HG02852 (cell line): ENCODE measurements around the gene CPNE8.

ENCODE experiments used
- ATAC-seq: cut with Tn5 transposase; IDR thresholded peaks from one replicate; pipeline ENCODE4 v1.9.1; 2021; ENCODE audit warnings: mild to moderate bottlenecking, moderate library complexity; ENCODE audit not compliant: unreplicated experiment

CPNE8 gene

GRCh38 chr12:38898001-38898684 is 7.2 kb downstream of the CPNE8 start:
- ATAC-seq: no peak

GRCh38 chr12:38895446-38895845 is 9.9 kb downstream of the CPNE8 start:
- ATAC-seq: no peak

- ATAC-seq: no peak
Measured at GRCh38 chr12:38892976-38893375, 12.4 kb downstream of the CPNE8 start.

GRCh38 chr12:38892087-38892786 is 13.2 kb downstream of the CPNE8 start:
- peak; percentile 78 for ATAC-seq

- no peak for ATAC-seq
Measured at GRCh38 chr12:38890102-38890855, 15.1 kb downstream of the CPNE8 start.

DNA sequence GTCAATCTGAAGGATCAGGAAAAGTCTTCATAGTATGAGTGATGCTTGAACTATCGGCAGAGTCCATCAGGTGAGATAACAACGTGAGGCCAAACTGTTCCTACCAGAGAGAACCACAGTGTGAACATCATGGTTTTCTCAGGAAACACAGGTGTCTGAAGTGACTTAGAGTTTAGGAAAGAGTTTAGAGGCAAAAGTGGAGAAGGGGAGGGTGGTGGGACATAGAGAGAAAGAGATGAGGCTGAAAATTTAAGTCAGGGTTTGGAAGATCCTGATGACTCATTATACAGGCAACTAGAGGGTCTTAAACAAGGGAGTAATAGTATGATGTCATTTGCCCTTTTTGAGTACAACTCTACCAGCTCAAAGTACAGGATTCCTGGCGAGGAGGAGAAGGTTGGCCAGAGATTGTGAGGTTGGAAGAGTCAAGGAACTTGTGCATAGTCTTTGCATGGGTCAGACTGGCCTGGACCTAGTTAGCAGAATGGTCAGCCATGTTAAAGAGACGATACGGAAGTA is 16.0 kb downstream of the CPNE8 start:
- no peak for ATAC-seq

GRCh38 chr12:38887770-38888169 is 17.6 kb downstream of the CPNE8 start:
- ATAC-seq: no peak

DNA sequence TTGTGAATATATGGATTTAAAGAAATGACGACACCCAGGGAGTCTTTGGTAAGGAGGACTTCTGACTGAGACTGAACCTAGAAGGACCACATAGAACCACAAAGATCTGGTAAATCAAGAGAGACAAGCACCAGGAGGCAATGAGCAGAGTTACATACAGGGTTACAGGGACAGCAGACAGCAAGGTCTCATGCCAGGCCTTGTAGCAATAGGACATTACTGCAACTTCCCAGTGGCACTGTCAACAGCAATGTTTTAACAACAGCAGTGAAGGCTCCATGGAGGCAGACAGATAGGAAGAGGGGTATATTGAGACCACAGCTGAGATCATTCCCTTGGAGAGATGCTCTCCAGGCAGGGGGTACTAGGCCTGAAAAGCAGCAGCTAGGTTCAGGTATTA is 18.5 kb downstream of the CPNE8 start:
- no peak for ATAC-seq

- no peak for ATAC-seq
Measured at GRCh38 chr12:38886064-38886463, 19.3 kb downstream of the CPNE8 start.

- ATAC-seq: no peak
Measured at GRCh38 chr12:38884666-38885065, 20.7 kb downstream of the CPNE8 start.

- ATAC-seq: no peak
Measured at GRCh38 chr12:38883629-38884134, 21.7 kb downstream of the CPNE8 start.

DNA sequence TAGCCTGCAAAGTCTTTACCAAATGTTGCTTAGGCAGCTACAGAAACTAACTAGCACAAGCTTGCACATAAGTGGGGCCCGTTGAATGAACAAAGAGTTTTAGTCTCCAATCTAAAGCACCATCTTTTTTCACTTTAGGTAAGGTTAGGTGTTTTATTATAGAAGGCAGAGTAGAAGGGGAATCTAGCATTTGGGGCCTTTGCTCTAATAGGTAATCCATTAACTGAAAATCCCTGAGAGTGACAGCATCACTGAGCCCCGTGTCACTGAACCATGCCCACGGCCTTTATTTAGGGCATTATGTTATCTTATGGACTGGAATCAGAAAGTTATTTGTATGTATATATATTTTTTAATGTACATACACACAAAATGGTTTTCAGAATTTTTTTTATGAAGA is 25.1 kb downstream of the CPNE8 start:
- peak; percentile 48 for ATAC-seq

DNA sequence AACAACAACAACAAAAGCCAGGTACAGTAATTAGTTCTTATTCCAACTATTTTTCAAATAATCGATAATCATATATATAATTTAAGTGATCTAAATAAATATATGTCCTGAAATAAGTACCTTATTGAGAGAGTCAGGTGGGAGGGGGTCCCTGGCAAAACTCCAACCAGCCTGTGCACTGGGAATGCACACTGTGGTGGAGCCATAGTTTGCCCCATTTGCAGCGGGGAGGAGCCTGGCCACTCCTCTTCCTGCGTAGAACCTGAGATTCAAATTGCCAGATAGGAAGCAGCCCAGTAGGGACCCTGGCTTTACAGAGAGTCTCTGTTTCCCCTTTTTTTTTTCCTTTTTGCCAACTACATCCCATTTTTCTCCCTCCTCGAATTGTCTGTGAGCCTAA is 26.4 kb downstream of the CPNE8 start:
- no peak for ATAC-seq

- no peak for ATAC-seq
Measured at GRCh38 chr12:38878333-38878705, 27.1 kb downstream of the CPNE8 start.

DNA sequence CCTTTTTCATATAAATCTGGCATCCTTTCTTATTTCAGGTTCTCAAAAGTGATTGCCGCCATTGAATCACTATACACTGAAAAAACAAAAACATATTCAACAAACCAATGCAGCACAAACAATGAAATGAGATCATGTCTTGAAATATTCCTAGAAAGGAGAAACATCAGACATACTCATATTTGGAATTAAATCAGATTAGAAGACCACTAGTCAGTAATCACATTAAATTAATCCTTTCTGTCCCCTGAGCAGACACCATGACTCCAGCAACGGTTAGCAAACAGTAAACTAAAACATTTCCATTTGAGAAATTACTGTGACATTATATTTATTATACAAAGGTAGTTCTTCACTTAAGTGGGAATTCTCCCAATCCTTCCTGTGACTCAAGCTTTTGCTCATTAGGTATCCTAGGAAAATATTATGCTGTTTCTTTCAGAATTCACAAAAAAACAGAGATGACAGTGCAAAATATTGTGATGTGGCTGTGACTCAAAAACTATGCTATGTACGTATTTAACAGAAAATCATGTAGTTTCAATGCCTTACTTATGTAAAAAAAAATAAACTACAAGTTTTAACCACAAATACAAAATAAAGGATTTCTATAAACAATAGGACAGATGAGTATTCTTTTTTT is 29.7 kb downstream of the CPNE8 start:
- ATAC-seq: no peak

- ATAC-seq: no peak
Measured at GRCh38 chr12:38872561-38872960, 32.8 kb downstream of the CPNE8 start.

- no peak for ATAC-seq
Measured at GRCh38 chr12:38872156-38872555, 33.2 kb downstream of the CPNE8 start.

DNA sequence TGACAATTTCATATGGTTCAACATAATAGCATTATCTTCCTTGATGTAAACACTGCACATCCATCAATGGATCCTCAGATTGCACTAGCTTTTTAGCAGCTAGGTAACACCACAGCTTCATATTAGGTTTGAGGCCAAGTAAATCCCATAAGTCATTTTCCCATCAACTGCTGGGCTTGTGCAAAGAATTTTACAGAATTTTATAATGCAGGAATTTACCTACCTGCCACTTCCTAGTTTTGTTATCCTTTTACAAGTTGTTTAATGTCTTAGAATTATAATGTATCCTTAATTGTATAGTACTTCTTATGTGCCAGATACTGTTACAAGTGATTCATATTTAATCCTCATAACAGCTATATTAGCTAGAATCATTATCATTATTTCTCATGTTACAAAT is 36.4 kb downstream of the CPNE8 start:
- no peak for ATAC-seq

DNA sequence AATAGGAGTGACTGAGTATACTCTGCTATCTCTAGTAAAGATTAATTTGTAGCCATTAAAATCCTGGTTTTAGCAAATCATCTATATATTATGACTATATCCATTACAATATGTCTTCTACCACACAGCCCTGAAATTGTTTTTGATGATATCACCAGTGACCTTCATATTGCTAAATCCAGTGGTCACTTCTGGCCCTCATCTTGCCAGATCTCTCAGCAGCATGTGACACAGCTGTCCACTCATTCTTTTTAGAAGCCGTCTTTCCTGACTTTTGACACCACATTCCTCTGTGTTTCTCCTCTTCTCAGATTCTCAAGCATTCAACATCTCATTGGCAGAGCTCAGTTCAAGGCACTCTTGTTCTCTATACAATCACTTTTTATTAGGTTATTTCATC is 54.9 kb downstream of the CPNE8 start:
- no peak for ATAC-seq

DNA sequence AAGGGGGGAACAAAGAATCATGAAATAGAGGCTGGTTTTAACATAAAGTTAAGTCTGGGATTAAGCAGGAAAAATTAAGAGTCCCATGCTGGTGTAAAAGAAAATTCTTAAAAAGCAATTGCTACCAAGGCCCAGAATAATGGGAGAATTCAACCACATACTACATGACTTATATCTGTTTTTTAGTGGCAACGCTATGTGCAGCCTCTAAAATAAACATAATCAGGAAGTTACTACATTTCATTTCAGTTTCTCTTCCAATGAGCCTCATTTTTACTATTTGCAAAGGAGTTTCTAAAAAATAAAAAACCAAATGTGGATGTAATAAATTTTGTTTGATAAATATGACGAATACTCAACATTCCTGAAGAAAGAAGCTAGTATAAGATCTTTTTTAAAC is 58.1 kb downstream of the CPNE8 start:
- no peak for ATAC-seq

GRCh38 chr12:38844267-38844666 is 61.1 kb downstream of the CPNE8 start:
- ATAC-seq: no peak
